ENCODE results near the gene GTF3C2.

The GTF3C2 gene

GRCh38 chr2:27291865-27292264 is 64.7 kb downstream of the GTF3C2 start:
- no peak for DNase-seq

GRCh38 chr2:27290549-27290948 is 66.0 kb downstream of the GTF3C2 start:
- no peak for DNase-seq

GRCh38 chr2:27288610-27289009 is 68.0 kb downstream of the GTF3C2 start:
- no peak for DNase-seq

- DNase-seq = no peak
These were observed 71.1 kb downstream of the GTF3C2 start for GRCh38 chr2:27285481-27285880.

DNA sequence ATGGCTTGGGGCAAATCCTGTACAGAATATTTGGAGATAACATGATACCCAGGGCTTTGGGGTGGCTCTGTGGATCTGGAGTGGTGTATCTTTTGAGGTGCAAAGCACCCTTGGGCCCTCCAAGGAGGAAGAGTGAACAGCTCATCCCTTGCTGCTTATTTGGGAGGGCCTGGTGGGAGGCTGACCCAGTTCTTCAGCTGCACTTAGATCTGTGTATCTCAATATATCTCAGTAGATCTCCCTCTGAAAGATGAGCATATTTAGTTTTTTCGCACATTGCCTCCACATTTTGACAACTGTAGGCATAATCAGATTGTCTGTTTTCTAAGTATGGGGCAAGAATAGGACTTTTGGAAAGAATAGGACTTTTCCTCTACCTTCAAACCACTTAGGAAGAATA is 71.6 kb downstream of the GTF3C2 start:
- DNase-seq = no peak

DNA sequence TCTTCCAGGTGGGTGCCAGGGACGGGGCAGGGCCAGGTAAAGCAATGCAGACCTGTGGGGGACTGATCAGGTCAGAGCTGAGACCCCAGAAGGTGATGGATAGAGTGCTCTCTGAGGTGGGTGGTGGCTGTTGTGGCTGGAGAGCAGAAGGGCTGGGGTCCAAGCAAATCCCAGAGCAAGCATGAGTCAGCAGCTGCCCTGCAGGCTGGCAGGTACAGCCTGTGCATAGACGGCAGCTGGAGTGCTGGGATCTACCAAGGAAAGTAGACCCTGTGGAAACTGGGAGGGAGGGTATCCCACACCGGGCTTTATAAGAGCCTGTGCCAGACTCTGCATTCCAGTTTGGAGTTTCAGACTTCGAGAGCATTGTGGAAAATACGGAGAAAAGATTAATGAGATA is 73.7 kb downstream of the GTF3C2 start:
- DNase-seq = no peak

DNA sequence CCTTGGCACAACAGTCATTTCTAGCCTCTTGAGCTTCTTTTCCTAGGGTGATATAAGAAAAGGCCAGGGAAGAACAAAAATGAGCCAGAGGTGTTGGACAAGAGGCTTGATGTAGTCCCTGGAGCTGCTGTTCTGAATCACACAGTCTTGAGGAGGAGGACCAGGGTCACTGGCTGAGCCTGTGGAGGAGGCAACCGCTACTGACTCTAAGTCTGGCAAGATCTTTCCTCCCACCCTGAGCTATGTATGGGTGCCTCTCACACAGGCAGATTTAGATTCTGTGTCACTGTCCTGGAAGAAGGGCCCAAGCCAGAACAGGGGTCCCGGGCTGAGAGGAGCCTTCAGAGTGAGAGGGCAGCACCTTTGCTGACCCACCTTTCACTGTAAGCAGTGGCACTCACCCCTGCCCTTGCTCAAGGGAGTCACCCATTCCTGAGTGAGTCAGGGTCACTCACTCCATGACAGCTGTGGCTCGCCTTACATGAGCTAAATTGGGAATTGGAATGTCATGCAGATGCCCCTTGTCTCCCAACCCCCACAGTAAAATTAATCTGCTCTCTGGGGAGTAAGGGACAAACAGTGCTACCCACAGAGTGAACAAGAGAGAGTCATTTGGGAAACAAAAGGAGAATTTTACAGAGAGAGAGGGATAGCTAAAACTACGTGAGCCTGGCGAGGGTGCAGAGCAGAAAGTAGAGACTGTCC is 74.6 kb downstream of the GTF3C2 start, which contains the start of gene TRIM54:
TSS of gene TRIM54 (plus strand) at position 575 of the 705 bp plus-strand sequence. CDS start 303 bp downstream, outside the sequence.
- DNase-seq = no peak

DNA sequence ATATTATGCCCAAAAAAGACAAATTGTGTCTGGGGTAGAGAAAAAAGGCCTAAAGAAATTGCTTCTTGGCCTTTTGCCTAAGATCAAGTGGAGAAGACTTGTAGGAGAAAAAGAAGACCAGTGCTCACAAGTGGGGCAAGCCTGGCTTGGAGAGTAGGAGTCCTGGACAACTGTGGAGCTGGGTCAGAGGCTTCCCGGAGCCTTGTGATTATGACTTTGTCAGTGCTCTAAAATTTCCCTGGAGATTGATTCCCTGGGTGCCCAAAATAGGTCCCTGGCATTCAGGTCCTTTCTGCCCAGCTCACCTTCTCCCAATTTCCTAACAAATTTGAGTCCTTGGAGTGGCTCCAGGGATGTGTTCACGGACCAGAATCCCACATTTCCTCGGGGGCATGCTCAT is 75.1 kb downstream of the GTF3C2 start:
- no peak for DNase-seq

DNA sequence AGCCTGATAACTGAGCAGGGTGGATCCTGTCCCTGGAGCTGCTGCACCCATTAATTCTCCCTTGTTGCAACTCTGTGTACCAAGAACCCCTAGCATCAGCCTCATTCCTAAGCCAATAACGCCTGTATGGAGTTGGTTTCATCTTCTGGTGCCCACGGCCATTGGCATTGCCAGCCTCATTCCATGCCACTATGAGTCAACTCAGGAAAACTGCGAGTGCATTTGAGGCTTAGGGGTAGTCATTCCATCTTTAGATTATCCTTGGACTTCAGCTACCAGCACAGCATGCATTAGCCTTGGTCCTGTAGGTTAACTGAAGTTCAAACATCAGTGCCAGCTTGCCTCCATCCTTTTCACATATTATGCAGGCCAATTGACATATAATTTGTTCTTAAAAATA is 75.7 kb downstream of the GTF3C2 start:
- DNase-seq = no peak

DNA sequence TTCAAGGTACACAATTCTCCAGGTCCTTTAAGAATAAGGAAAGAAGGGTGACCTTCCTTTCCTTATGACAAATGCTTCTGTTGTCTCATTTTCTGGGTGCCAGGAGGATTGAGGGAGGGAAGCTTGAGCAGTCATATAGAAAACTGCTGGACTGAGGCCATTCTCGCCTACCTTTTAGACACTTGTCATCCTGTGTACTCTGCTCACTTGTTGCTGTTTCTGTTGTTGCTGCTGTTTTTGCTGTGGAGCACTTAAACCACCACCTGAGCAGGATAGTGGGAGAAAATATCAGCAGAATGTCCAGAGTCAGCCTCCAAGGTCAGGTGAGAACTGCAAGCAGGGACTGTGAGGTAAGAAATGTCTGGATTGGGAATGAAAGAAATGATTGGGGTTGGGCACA is 78.6 kb downstream of the GTF3C2 start:
- no peak for DNase-seq
